DOHH2 (cell line): ENCODE measurements around the gene BPIFB4.

Experiments used
- EZH2phosphoT487 ChIP-seq: fragments of 200-600 bp; sonication (generic); IDR thresholded peaks from 2 replicates; pipeline ENCODE4 v1.6.1; 2017; ENCODE audit warnings: borderline replicate concordance, mild to moderate bottlenecking, antibody characterized with exemption, low read length, moderate library complexity, mixed read lengths
- TF ChIP-seq, protein P1 (sequence below): fragments of 200-600 bp; sonication (generic); IDR thresholded peaks from one replicate; pipeline ENCODE4 v1.5.1; 2014; ENCODE audit warnings: antibody characterized with exemption, mild to moderate bottlenecking, low read depth, low read length; ENCODE audit not compliant: poor library complexity, severe bottlenecking

GRCh38 chr20:33124994-33125393, 45.6 kb downstream of the BPIFB4 start:
- TF ChIP-seq, protein P1, sequence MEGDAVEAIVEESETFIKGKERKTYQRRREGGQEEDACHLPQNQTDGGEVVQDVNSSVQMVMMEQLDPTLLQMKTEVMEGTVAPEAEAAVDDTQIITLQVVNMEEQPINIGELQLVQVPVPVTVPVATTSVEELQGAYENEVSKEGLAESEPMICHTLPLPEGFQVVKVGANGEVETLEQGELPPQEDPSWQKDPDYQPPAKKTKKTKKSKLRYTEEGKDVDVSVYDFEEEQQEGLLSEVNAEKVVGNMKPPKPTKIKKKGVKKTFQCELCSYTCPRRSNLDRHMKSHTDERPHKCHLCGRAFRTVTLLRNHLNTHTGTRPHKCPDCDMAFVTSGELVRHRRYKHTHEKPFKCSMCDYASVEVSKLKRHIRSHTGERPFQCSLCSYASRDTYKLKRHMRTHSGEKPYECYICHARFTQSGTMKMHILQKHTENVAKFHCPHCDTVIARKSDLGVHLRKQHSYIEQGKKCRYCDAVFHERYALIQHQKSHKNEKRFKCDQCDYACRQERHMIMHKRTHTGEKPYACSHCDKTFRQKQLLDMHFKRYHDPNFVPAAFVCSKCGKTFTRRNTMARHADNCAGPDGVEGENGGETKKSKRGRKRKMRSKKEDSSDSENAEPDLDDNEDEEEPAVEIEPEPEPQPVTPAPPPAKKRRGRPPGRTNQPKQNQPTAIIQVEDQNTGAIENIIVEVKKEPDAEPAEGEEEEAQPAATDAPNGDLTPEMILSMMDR = no peak
- no peak for TF ChIP-seq EZH2phosphoT487
